K562 (cell line): ENCODE results near the gene RSPH9. TPM values are rescaled to one million over a fixed set of nuclear protein-coding genes. Genes with fewer than 3 reads are reported as not detected.

Experiments used
- ATAC-seq: fragments of 200-7000 bp; cut with Tn5 transposase; 3 replicates; pipeline ENCODE4 v1.9.1; 2020; ENCODE audit warnings: moderate library complexity
- BruUV-seq: library from RNA; stranded (reverse); fragments of 400-500 nt; replicated peaks from 2 replicates; lab custom pipeline; 2021; lab: Mats Ljungman, UMichigan
- CTCF ChIA-PET: fragments of 300-600 bp; formaldehyde crosslinking; extraction: SDS; loops from one replicate; lab custom pipeline; 2021; ENCODE audit warnings: low intra/inter-chr PET ratio; lab: Yijun Ruan, JAX
- POLR2A ChIA-PET: fragments of 300-600, 350-650 bp; sonication (Branson Sonifier 250); formaldehyde crosslinking; extraction: SDS; loops from one replicate; lab custom pipeline; 2021; ENCODE audit warnings: antibody characterized with exemption, inconsistent platforms; lab: Yijun Ruan, JAX
- DNase-seq, 4 experiments: peaks; one replicate each; pipeline versions ENCODE4 v3.0.0 to v3.0.0-alpha.2; 2011 to 2018; ENCODE audit warnings: low spot score in 3 of 4, mixed read lengths in 3 of 4; ENCODE audit errors: extremely low read depth in 1 of 4
- FAIRE-seq: peaks from 2 replicates; lab custom pipeline; 2011; peaks lifted over from hg19 to GRCh38; lab: Jason Lieb, UNC
- H2AFZ ChIP-seq: 2 replicates; pipeline ENCODE4 v1.6.0; 2011; ENCODE audit warnings: low read depth, low read length, control low read depth, inconsistent platforms
- H3K27ac ChIP-seq: fragments of 200-600 bp; 3 replicates; pipeline ENCODE4 v1.8.0; 2011; ENCODE audit warnings: low read depth, mild to moderate bottlenecking, control low read depth, inconsistent platforms, low read length, moderate library complexity, mixed read lengths; ENCODE audit errors: extremely low read depth
- H3K27me3 ChIP-seq, 2 experiments: fragments of 300-600 bp in 1 of 2; 2 replicates in 1 of 2; 3 replicates in 1 of 2; pipeline versions ENCODE4 v1.6.0 to v1.8.0; 2011; ENCODE audit warnings: inconsistent platforms in 2 of 2, low read length in 2 of 2, mild to moderate bottlenecking in 1 of 2, mixed read lengths in 1 of 2, moderate library complexity in 1 of 2; ENCODE audit not compliant: control insufficient read depth in 2 of 2, insufficient read depth in 2 of 2
- H3K36me3 ChIP-seq: fragments of 300-600 bp; 3 replicates; pipeline ENCODE4 v1.8.0; 2011; ENCODE audit warnings: mild to moderate bottlenecking, low read length, inconsistent platforms; ENCODE audit not compliant: control insufficient read depth, insufficient read depth
- H3K4me1 ChIP-seq, 2 experiments: fragments of 200-600 bp in 1 of 2; replicated peaks in 1 of 2; 2 replicates in 1 of 2; 3 replicates in 1 of 2; pipeline versions ENCODE4 v1.5.1 to v1.8.0; 2011; ENCODE audit warnings: inconsistent platforms in 2 of 2, low read length in 2 of 2, mild to moderate bottlenecking in 1 of 2, mixed read lengths in 1 of 2, moderate library complexity in 1 of 2; ENCODE audit not compliant: control insufficient read depth in 2 of 2, insufficient read depth in 2 of 2
- H3K4me2 ChIP-seq: 2 replicates; pipeline ENCODE4 v1.6.1; 2011; ENCODE audit warnings: low read length, control low read depth, inconsistent platforms, mixed read lengths; ENCODE audit not compliant: insufficient read depth
- H3K4me3 ChIP-seq: fragments of 200-600 bp; sonication (generic), shearing (Covaris generic); 2 replicates; pipeline ENCODE4 v1.5.1; 2016; ENCODE audit warnings: control low read depth, inconsistent platforms
- H3K79me2 ChIP-seq: fragments of 200-600 bp; 3 replicates; pipeline ENCODE4 v1.8.0; 2011; ENCODE audit warnings: low read length, inconsistent platforms; ENCODE audit not compliant: control insufficient read depth, insufficient read depth
- H3K9ac ChIP-seq, 2 experiments: 2 replicates each; pipeline versions ENCODE4 v1.6.0 to v1.6.1; 2011; ENCODE audit warnings: low read depth in 2 of 2, low read length in 2 of 2, control low read depth in 1 of 2, inconsistent platforms in 1 of 2, mild to moderate bottlenecking in 1 of 2, mixed read lengths in 1 of 2; ENCODE audit not compliant: insufficient read depth in 1 of 2
- H3K9me1 ChIP-seq: one replicate; pipeline ENCODE4 v1.6.0; 2011; ENCODE audit warnings: inconsistent platforms, mild to moderate bottlenecking, low read length, moderate library complexity; ENCODE audit not compliant: control insufficient read depth, insufficient read depth
- H3K9me3 ChIP-seq: replicated peaks from 2 replicates; pipeline ENCODE4 v1.5.1; 2011; ENCODE audit warnings: low read depth, low read length, inconsistent platforms; ENCODE audit not compliant: control insufficient read depth, insufficient read depth
- H4K20me1 ChIP-seq: replicated peaks from 2 replicates; pipeline ENCODE4 v1.6.1; 2011; ENCODE audit warnings: low read length, inconsistent platforms, mixed read lengths; ENCODE audit not compliant: control insufficient read depth, insufficient read depth
- CREBBP ChIP-seq: IDR thresholded peaks from one replicate; pipeline ENCODE4 v1.6.1; 2012; ENCODE audit warnings: low read depth, mild to moderate bottlenecking, control low read depth, inconsistent platforms, low read length
- HDAC6 ChIP-seq: IDR thresholded peaks from 2 replicates; pipeline ENCODE4 v1.6.1; 2012; ENCODE audit warnings: low read depth, mild to moderate bottlenecking, control low read depth, inconsistent platforms, low read length, moderate library complexity
- HINFP ChIP-seq: fragments of 450-650 bp; conservative IDR thresholded peaks from 2 replicates; pipeline ENCODE4 v1.6.1; 2016; ENCODE audit warnings: missing genetic modification characterization, low read depth, mild to moderate bottlenecking, control low read depth, missing compliant biosample characterization
- MEF2D ChIP-seq: conservative IDR thresholded peaks from 2 replicates; pipeline ENCODE4 v1.6.1; 2016; ENCODE audit warnings: low read depth, missing genetic modification characterization, missing compliant biosample characterization
- MITF ChIP-seq: IDR thresholded peaks from 2 replicates; pipeline ENCODE4 v1.6.1; 2014; ENCODE audit warnings: antibody characterized with exemption
- SIN3A ChIP-seq, 2 experiments: fragments of 150-350 bp in 1 of 2; IDR thresholded peaks; 2 replicates each; pipeline ENCODE4 v1.6.1; 2011 to 2016; ENCODE audit warnings: borderline replicate concordance in 2 of 2, low read depth in 2 of 2, low read length in 2 of 2, mild to moderate bottlenecking in 2 of 2, moderate library complexity in 2 of 2; ENCODE audit not compliant: control insufficient read depth in 1 of 2
- SUPT5H ChIP-seq: fragments of 450-650 bp; IDR thresholded peaks from 2 replicates; pipeline ENCODE4 v1.6.1; 2016
- TGIF2 ChIP-seq: sonication (generic); formaldehyde crosslinking; IDR thresholded peaks from 2 replicates; pipeline ENCODE4 v1.8.1; 2022; ENCODE audit warnings: mild to moderate bottlenecking, missing genetic modification reagents, moderate library complexity
- ZBTB17 ChIP-seq: fragments of 450-650 bp; formaldehyde crosslinking; IDR thresholded peaks from 2 replicates; pipeline ENCODE4 v1.4.0; 2020; ENCODE audit warnings: mild to moderate bottlenecking
- ZBTB7A ChIP-seq: IDR thresholded peaks from 2 replicates; pipeline ENCODE4 v1.6.1; 2011; ENCODE audit warnings: low read depth, mild to moderate bottlenecking, low read length, moderate library complexity, borderline replicate concordance; ENCODE audit not compliant: control insufficient read depth
- ZFP1 ChIP-seq: fragments of 450-650 bp; formaldehyde crosslinking; IDR thresholded peaks from 2 replicates; pipeline ENCODE4 v1.4.0; 2020; ENCODE audit warnings: mild to moderate bottlenecking, mixed read lengths
- ZNF444 ChIP-seq: fragments of 250-450 bp; sonication (Bioruptor Pico); IDR thresholded peaks from 2 replicates; pipeline ENCODE4 v1.4.0; 2020; ENCODE audit warnings: mild to moderate bottlenecking, moderate library complexity
- WGBS: fragments of 100-300 bp; shearing (Covaris generic); methylation state at CpG from one replicate; pipeline ENCODE4 v1.1.6; 2016; ENCODE audit warnings: low coverage, mixed read lengths; ENCODE audit not compliant: insufficient coverage; ENCODE audit errors: missing lambda C conversion rate; 5-methylcytosine and 5-hydroxymethylcytosine counted together
- in situ Hi-C: fragments of 300-500 bp; cut with MboI; formaldehyde crosslinking; loops from 4 replicates; pipeline ENCODE4 v1.15.0; 2018; ENCODE audit warnings: inconsistent platforms, mixed read lengths
- intact Hi-C: fragments of 100-400 bp; cut with micrococcal nuclease; formaldehyde crosslinking; loops from 2 replicates; pipeline ENCODE4 v1.14.2; 2022
- polyA plus RNA-seq, 8 experiments: library from polyadenylated mRNA; depleted of rRNA in 4 of 8; stranded (reverse) in 5 of 8; unstranded in 3 of 8; fragments of >200 nt; fragmentation: Nextera tagmentation in 2 of 8; fragmentation: Illumina TruSeq in 1 of 8; extraction: Ambion mirVana in 2 of 8; extraction: Trizol in 1 of 8; gene quantifications; 2 replicates each; pipeline versions ENCODE4 v1.2.1 to v1.2.3, GENCODE V29; 2011 to 2014; ENCODE audit warnings: inconsistent platforms in 1 of 8, missing spikeins in 1 of 8
- total RNA-seq, 7 experiments: library from RNA; depleted of rRNA in 6 of 7; stranded (reverse); fragments of >200 nt in 6 of 7; fragmentation: Illumina TruSeq in 2 of 7; extraction: Trizol in 2 of 7; gene quantifications; 2 replicates each; pipeline versions ENCODE4 v1.2.1 to v1.2.3, GENCODE V29; 2011 to 2021; ENCODE audit warnings: low replicate concordance in 1 of 7
- TF ChIP-seq, protein P1 (sequence below): sonication (generic); formaldehyde crosslinking; IDR thresholded peaks from 2 replicates; pipeline ENCODE4 v1.8.0; 2022; ENCODE audit warnings: missing genetic modification reagents, mild to moderate bottlenecking, moderate library complexity, borderline replicate concordance
- TF ChIP-seq, protein P2 (sequence below): fragments of 250-450 bp; sonication (Bioruptor Pico); IDR thresholded peaks from 2 replicates; pipeline ENCODE4 v1.4.0; 2020

RSPH9 gene
- total and polyA plus RNA-seq, 9 of the 15 experiments (the other 6 are each of a cell fraction or from before 2014, with no cell fraction given), result 0.05 to 0.60 (median 0.39) TPM; not detected in 6

GRCh38 chr6:43707269-43707668 is 62.4 kb downstream of the RSPH9 start:
- ATAC-seq (no peak), DNase-seq (no peak), FAIRE-seq (no peak)
- Histone ChIP-seq H3K27me3 (no peaks in the 10 kb centered on the region), H3K9me1 (no peaks in the 10 kb centered on the region), H3K4me2 (no peak overlapping the region), H3K4me1 (peaks cover 15 to 57% of the 10 kb centered on the region in 2 experiments), H3K79me2 (no peaks in the 10 kb centered on the region), H3K36me3 (no peaks in the 10 kb centered on the region), H2AFZ (no peak overlapping the region), H3K9ac (0 out of 4 replicates have a peak overlapping the region, but pooled peaks of 1 of the 2 experiments have one; percentile 22), H3K4me3 (no peak overlapping the region), H4K20me1 (no peaks in the 10 kb centered on the region), H3K9me3 (no peaks in the 10 kb centered on the region), H3K27ac (no peak overlapping the region)
- intact Hi-C loops, result no loop called here
- TF ChIP-seq SUPT5H, result no peak
- TF ChIP-seq ZFP1, result no peak
- TF ChIP-seq, protein P1, sequence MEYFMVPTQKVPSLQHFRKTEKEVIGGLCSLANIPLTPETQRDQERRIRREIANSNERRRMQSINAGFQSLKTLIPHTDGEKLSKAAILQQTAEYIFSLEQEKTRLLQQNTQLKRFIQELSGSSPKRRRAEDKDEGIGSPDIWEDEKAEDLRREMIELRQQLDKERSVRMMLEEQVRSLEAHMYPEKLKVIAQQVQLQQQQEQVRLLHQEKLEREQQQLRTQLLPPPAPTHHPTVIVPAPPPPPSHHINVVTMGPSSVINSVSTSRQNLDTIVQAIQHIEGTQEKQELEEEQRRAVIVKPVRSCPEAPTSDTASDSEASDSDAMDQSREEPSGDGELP (CRISPR knock-in tag), result no peak
- no peak for TF ChIP-seq ZBTB7A
- no peak for TF ChIP-seq ZNF444 (CRISPR knock-in tag)
- no peak for TF ChIP-seq MEF2D (tag)
- TF ChIP-seq HINFP (tag), result no peak
- TF ChIP-seq, protein P2, sequence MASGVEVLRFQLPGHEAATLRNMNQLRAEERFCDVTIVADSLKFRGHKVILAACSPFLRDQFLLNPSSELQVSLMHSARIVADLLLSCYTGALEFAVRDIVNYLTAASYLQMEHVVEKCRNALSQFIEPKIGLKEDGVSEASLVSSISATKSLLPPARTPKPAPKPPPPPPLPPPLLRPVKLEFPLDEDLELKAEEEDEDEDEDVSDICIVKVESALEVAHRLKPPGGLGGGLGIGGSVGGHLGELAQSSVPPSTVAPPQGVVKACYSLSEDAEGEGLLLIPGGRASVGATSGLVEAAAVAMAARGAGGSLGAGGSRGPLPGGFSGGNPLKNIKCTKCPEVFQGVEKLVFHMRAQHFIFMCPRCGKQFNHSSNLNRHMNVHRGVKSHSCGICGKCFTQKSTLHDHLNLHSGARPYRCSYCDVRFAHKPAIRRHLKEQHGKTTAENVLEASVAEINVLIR, result no peak
- no peak for TF ChIP-seq ZBTB17
- no peak for TF ChIP-seq TGIF2
- TF ChIP-seq MITF, result no peak
- no peak for TF ChIP-seq SIN3A (IDR thresholded peaks at IDR 0.05; ENCODE audit: borderline replicate concordance in 2 of 2, control insufficient read depth in 1 of 2, low read depth in 2 of 2, low read length in 2 of 2)
- TF ChIP-seq HDAC6, result no peak
- TF ChIP-seq CREBBP, result no peak
- ChIA-PET POLR2A (no interaction called here), CTCF (no interaction called here)
- no TSS peak for BruUV-seq
- WGBS, result 60% methylated on average over 7 of the region's 7 CpGs
- in situ Hi-C loops, result no loop called here
